Hematopoietic multipotent progenitor cell treated with erythropoietin and hydrocortisone succinate and interleukin-3 and kit ligand, for 6 days (in vitro differentiated cells): ENCODE data around the gene TTC38.

ENCODE experiments used
- DNase-seq: peaks from one replicate; pipeline ENCODE4 v3.0.0-alpha.2; 2015

The TTC38 gene

DNA sequence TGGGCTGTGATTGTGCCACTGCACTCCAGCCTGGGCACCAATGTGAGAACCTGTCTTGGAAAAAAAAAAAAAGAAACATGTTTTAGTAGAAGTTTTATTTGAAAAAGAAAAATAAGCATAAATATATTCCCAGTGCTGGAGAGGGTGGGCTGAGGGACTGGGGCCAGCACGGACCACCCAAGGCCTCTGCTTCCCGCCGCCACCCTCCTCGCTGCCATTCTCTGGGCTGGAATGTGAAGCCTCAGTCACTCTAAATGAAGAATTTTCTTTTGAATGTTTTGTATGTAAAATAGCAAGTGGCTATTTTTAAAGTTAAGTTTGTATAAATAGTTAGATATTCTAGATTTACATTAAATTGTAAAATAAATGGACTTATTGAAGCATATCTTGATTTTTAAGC lies 62.6 kb downstream of the TTC38 start:
- DNase-seq: no peak

DNA sequence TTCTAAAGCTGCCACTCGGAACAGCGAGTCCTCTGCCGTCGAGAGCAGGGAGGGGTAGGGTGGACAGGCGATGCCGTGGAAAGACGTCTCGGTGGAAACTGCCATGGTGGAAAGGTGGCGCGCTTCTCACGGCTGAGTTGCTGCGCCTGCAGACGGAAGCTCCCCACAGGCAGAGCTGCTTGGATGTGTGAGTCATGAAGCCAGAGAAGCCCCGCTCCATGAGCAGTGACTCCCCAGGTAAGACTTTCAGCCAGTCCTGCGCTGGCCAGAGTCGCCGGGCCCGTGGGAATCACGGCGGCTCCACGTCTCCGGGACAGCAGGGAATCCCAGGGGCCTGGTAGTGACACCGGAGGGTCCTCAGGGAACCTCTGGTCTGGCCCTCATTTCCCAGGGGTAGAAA lies 63.7 kb downstream of the TTC38 start:
- DNase-seq: no peak

DNA sequence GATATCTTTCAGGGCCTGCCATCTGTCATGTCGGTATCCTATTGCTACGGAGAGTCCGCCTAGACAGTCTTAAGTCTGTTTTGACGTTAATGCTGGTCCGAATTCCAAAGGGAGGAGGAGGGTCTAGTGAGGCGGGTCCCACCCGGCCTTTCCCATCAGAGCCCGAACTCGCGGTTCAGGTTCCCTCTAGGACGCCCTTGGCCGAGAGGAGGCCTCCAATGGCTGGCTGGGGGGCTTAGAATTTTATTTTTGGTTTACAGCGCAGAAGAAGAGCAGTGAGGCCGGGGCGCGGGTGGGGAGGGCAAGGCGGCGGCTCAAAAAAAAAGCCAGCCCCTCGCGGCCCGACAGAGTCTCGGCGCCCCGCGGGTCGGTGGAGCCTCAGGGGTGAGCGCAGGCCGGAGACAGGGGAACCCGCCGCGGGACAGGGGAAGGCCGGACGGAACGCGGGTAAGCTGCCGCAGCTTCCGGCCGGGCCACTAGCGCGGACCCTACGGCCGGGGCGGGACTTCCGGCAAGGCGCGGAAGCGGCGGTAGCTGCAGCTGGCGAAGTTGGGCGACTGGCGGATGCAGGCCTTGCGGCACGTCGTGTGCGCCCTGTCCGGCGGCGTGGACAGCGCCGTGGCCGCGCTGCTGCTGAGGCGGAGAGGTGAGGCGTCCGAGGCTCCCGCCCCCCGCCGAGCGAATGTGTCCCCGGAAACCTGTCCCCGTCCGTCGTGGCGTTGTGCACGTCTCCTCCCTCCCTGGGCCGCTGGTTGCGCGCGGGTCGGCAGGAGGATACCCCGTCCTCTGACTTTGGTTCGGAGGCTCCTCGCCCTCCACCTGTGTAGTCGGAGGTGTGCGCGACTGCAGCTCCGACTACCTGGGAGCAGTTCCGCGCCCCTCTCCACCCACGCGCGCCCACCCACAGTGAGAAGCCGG lies 67.7 kb downstream of the TTC38 start, which contains the start of gene TRMU:
Gene TRMU (plus strand): TSS at position 514 of the 918 bp plus-strand sequence. CDS start 51 bp downstream, at position 565.
- DNase-seq: peak; percentile 92

DNA sequence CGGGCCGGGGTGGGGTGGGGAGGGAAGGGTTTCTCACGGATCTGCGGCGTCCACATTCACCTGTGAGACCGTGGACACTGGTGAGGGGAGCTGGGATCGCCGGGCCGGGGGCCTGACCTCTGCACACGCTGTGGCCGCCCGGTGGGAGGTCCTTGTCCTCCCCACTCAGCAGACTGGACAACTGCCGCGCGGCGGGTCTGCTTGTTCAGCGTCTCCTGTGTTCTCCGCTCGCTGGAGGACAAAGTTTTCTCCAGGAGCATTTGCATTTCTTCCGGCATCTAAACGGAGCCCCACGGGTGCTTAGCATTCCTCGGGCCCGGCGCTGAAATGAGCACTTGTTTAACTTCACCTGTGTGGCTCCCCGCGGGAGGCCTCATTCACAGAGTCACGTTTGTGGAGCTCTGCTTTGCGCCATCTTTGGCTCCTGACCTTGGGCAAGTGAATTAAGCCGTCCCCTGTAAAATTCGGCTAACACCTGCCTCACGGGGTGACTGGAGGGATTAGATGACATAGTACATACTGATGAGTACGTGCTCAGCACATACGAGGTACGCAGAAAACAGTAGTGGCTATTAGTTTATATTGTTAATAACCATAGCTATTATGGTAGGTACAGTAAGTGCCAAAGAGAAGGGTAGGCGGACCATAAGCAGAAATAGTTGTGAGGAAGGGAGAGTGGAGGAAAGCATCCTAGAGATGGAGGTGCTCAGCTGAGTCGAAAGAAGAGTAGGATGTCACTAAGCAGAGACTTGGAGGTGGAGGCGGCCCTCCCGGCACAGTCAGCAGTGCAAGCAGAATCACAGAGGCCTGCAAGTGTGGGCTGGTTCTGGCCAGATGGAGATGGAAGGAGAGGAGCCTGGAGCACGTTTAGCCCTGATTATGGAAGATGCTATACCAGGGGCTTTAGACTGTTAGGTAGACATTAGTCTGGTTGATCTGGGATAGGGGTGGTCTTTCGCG lies 68.6 kb downstream of the TTC38 start:
- DNase-seq: peak; percentile 45

DNA sequence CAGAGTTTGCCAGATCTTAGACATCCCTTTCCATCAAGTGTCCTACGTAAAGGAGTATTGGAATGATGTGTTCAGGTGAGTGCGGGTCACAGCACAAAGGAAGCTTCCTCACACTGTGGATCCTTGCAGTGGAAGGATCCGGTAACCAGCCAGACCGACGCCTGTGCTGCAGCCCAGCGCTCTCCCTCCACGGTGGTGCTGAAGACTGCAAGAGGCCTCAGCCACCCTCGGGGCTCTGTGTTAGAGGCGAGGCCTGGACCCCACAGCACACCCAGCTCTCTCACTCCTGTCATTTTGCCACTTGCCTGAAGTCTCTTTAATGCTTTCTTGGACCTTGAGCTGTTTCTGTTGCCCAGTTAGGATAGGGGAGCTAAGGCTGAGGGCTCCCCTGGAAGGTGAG lies 70.1 kb downstream of the TTC38 start:
- DNase-seq: no peak

DNA sequence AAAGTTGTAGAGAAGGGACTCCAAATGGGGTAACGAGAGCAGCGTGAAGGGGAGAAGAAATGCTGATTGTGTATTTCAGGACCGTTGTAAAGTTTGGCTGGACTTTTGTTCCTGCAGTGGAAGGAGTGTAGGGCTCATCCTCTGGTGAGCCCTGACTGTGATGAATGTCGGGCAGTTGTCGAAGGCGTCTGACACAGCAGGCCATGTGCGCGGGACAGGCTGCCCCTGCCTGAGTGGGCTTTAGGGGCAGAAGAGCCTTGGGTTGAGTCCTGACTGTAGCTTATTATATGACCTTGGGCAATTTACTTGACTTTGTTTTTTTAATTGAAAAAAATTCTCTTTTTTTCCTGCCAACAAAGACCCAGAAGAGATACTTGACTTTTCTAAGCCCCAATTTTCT lies 70.8 kb downstream of the TTC38 start:
- no peak for DNase-seq

DNA sequence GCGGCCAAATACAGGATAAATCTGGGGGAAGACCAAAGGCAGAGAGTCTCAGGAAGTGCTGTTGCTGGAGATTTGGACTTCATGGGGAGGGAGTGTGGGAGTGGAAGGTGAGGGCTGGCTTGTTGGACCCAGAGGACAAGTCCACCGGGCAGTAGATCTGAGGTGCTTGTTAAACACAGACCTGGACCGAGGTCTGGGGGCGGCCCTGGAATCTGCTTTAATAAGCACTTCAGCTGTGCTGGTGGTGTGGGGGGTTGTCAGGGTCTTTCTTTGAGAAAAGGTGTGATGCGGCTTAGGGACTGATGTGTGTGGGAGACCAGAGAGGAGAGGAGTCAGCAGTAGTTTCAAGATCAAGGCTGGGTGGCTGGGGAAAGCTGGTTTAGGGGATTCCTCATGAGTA lies 72.1 kb downstream of the TTC38 start:
- DNase-seq: no peak

DNA sequence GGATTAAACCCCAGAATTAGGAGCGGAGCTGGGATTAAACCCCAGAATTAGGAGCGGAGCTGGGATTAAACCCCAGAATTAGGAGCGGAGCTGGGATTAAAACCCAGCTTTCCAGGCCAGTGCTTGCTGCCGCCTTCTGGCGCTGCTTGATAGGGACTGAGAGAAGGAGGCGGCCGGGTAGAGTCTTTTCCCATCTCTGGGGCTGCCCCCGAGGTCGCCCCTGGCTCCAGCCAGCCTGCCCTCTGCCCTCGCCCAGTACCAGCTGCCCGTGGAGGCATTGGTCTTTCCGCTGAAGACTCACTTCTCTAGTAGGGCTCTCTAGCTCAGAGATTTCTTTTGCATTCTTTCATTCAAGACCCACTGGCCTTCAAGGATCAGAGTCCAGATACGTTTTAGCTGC lies 72.9 kb downstream of the TTC38 start:
- no peak for DNase-seq
